ENCODE measurements around the gene SDK1.
"Not testable (repeated sequence)": the region's sequence is repeated elsewhere in the genome, so short reads cannot be mapped to it uniquely, and the experiment has no call there.

The SDK1 gene

GRCh38 chr7:3747467-3747866, 446.4 kb downstream of the SDK1 start:
- no peak for DNase-seq

- no peak for DNase-seq
These were observed 447.3 kb downstream of the SDK1 start for GRCh38 chr7:3748389-3748788.

GRCh38 chr7:3753868-3754267, 452.8 kb downstream of the SDK1 start:
- DNase-seq: no peak

GRCh38 chr7:3754493-3755341, 453.7 kb downstream of the SDK1 start:
- DNase-seq: no peak

GRCh38 chr7:3755778-3756453, 454.9 kb downstream of the SDK1 start:
- not testable (repeated sequence) for DNase-seq

- no peak for DNase-seq
These were observed 456.0 kb downstream of the SDK1 start for GRCh38 chr7:3757059-3757458.

GRCh38 chr7:3760651-3761050, 459.6 kb downstream of the SDK1 start:
- no peak for DNase-seq

- DNase-seq: no peak
These were observed 461.2 kb downstream of the SDK1 start for GRCh38 chr7:3762146-3762831.

- DNase-seq: no peak
These were observed 467.1 kb downstream of the SDK1 start for GRCh38 chr7:3767917-3768777.

- DNase-seq: no peak
These were observed 470.9 kb downstream of the SDK1 start for GRCh38 chr7:3771906-3772305.

GRCh38 chr7:3778345-3778744, 477.3 kb downstream of the SDK1 start:
- DNase-seq: no peak

GRCh38 chr7:3780016-3780415, 479.0 kb downstream of the SDK1 start:
- DNase-seq: no peak

- no peak for DNase-seq
These were observed 479.5 kb downstream of the SDK1 start for GRCh38 chr7:3780525-3780924.

GRCh38 chr7:3781607-3782006, 480.6 kb downstream of the SDK1 start:
- DNase-seq: no peak

GRCh38 chr7:3787717-3788264, 486.7 kb downstream of the SDK1 start:
- DNase-seq: no peak

- DNase-seq: no peak
These were observed 489.8 kb downstream of the SDK1 start for GRCh38 chr7:3790803-3791202.

GRCh38 chr7:3791327-3791726, 490.3 kb downstream of the SDK1 start:
- DNase-seq: no peak

- DNase-seq: no peak
These were observed 494.1 kb downstream of the SDK1 start for GRCh38 chr7:3795141-3795540.

GRCh38 chr7:3795781-3796180, 494.7 kb downstream of the SDK1 start:
- no peak for DNase-seq

- DNase-seq: no peak
These were observed 504.1 kb downstream of the SDK1 start for GRCh38 chr7:3805151-3805550.

GRCh38 chr7:3806516-3806915, 505.5 kb downstream of the SDK1 start:
- no peak for DNase-seq

- peak; percentile 1 for DNase-seq
These were observed 506.8 kb downstream of the SDK1 start for GRCh38 chr7:3807824-3808223.

GRCh38 chr7:3821488-3821887, 520.4 kb downstream of the SDK1 start:
- no peak for DNase-seq
